Measurements from ENCODE around the gene ALG9.

The ALG9 gene

GRCh38 chr11:111838054-111838453 is 33.3 kb downstream of the ALG9 start:
- H3K4me1 ChIP-seq (ENCODE audit: low read length) = peaks cover 35% of the 10 kb centered on the region
- peaks cover 38% of the 10 kb centered on the region for H3K36me3 ChIP-seq (replicated peaks; ENCODE audit: low read depth, low read length)
- no peak overlapping the region for H3K27ac ChIP-seq (ENCODE audit: low read length)
- no peaks in the 10 kb centered on the region for H4K20me1 ChIP-seq (ENCODE audit: insufficient read depth, low read length)
- no peaks in the 10 kb centered on the region for H3K79me2 ChIP-seq (ENCODE audit: low read length)
- H2AFZ ChIP-seq (ENCODE audit: low read depth, low read length) = no peak overlapping the region
- H3K4me2 ChIP-seq (ENCODE audit: low read length) = no peak overlapping the region
- H3K27me3 ChIP-seq (ENCODE audit: low read depth, low read length) = no peaks in the 10 kb centered on the region
- no peaks in the 10 kb centered on the region for H3K9me3 ChIP-seq (ENCODE audit: insufficient read depth, low read length)
- no peak overlapping the region for H3K9ac ChIP-seq (ENCODE audit: low read length)
- no peak for TF ChIP-seq EZH2phosphoT487 (IDR thresholded peaks at IDR 0.05; ENCODE audit: low read depth)
- TF ChIP-seq, protein P1, sequence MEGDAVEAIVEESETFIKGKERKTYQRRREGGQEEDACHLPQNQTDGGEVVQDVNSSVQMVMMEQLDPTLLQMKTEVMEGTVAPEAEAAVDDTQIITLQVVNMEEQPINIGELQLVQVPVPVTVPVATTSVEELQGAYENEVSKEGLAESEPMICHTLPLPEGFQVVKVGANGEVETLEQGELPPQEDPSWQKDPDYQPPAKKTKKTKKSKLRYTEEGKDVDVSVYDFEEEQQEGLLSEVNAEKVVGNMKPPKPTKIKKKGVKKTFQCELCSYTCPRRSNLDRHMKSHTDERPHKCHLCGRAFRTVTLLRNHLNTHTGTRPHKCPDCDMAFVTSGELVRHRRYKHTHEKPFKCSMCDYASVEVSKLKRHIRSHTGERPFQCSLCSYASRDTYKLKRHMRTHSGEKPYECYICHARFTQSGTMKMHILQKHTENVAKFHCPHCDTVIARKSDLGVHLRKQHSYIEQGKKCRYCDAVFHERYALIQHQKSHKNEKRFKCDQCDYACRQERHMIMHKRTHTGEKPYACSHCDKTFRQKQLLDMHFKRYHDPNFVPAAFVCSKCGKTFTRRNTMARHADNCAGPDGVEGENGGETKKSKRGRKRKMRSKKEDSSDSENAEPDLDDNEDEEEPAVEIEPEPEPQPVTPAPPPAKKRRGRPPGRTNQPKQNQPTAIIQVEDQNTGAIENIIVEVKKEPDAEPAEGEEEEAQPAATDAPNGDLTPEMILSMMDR (IDR thresholded peaks at IDR 0.05; ENCODE audit: low read depth, low read length) = no peak
- H3K4me3 ChIP-seq (ENCODE audit: low read length) = no peak overlapping the region

DNA sequence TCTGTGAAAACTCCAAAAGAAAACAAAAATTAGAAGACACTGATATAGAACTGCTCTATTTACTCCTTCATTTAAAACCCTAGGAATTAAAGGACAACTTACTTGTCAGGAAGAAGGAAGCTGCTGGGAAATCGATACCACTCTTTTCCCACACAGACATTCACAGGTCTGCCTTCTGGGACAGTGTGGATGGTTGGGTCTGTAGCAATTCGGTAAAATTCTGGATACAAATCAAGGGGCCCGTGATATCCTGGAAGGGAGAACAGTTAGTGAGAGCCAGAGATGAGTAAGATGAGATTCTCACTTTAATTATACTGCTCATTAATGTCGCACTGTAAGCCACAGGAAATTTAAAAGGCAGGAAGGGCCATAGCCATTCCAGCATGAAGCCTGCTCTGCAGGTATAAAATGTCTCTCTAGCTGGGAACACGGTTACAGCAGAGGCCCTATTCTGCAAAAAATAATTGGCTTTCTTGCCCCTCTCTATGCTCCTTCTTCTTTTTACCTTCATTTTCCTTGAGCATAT is 34.0 kb downstream of the ALG9 start:
- no peak overlapping the region for H3K9ac ChIP-seq (ENCODE audit: low read length)
- no peaks in the 10 kb centered on the region for H3K79me2 ChIP-seq (ENCODE audit: low read length)
- H3K4me1 ChIP-seq (ENCODE audit: low read length) = peaks cover 34% of the 10 kb centered on the region
- H3K9me3 ChIP-seq (ENCODE audit: insufficient read depth, low read length) = no peaks in the 10 kb centered on the region
- no peaks in the 10 kb centered on the region for H4K20me1 ChIP-seq (ENCODE audit: insufficient read depth, low read length)
- peaks cover 38% of the 10 kb centered on the region for H3K36me3 ChIP-seq (replicated peaks; ENCODE audit: low read depth, low read length)
- TF ChIP-seq, protein P1 (IDR thresholded peaks at IDR 0.05; ENCODE audit: low read depth, low read length) = no peak
- no peak for TF ChIP-seq EZH2phosphoT487 (IDR thresholded peaks at IDR 0.05; ENCODE audit: low read depth)
- H3K4me2 ChIP-seq (ENCODE audit: low read length) = peak overlapping the region; percentile 15; the same call in 1 of the 2 replicates
- no peak overlapping the region for H3K4me3 ChIP-seq (ENCODE audit: low read length)
- H2AFZ ChIP-seq (ENCODE audit: low read depth, low read length) = no peak overlapping the region
- no peak overlapping the region for H3K27ac ChIP-seq (ENCODE audit: low read length)
- H3K27me3 ChIP-seq (ENCODE audit: low read depth, low read length) = no peaks in the 10 kb centered on the region

DNA sequence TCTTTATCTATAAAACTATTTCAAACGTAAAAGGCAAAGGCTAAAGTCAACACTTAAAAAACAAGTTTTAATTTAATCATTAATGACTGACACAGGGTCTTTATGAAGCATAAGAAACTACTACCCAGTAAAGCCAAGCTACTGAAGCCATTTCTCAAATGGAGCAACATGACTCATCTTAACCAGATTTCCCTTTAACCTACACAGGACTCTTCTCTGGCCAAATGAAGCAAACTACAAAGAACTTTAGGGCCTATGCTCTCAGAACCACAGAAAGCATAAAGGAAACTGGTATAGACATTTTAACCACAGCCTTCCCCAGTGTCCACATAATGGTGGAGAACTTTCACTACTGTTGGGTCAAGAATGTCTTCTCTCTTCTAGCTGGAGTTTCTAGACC is 34.7 kb downstream of the ALG9 start:
- H2AFZ ChIP-seq (ENCODE audit: low read depth, low read length) = no peak overlapping the region
- H3K4me2 ChIP-seq (ENCODE audit: low read length) = no peak overlapping the region

GRCh38 chr11:111836162-111836561 is 35.2 kb downstream of the ALG9 start:
- Histone ChIP-seq H3K4me3 (ENCODE audit: low read length) (no peak overlapping the region), H3K4me2 (ENCODE audit: low read length) (no peak overlapping the region), H4K20me1 (ENCODE audit: insufficient read depth, low read length) (no peaks in the 10 kb centered on the region), H3K36me3 (replicated peaks; ENCODE audit: low read depth, low read length) (peaks cover 41% of the 10 kb centered on the region), H3K9me3 (ENCODE audit: insufficient read depth, low read length) (no peaks in the 10 kb centered on the region), H3K4me1 (ENCODE audit: low read length) (peaks cover 34% of the 10 kb centered on the region), H3K27ac (ENCODE audit: low read length) (no peak overlapping the region), H3K9ac (ENCODE audit: low read length) (no peak overlapping the region), H3K79me2 (ENCODE audit: low read length) (no peaks in the 10 kb centered on the region), H2AFZ (ENCODE audit: low read depth, low read length) (no peak overlapping the region), H3K27me3 (ENCODE audit: low read depth, low read length) (no peaks in the 10 kb centered on the region)
- TF ChIP-seq, protein P1 (IDR thresholded peaks at IDR 0.05; ENCODE audit: low read depth, low read length) = no peak
- no peak for TF ChIP-seq EZH2phosphoT487 (IDR thresholded peaks at IDR 0.05; ENCODE audit: low read depth)

More for the DNA sequence above, 34.7 kb downstream of the ALG9 start:
- Histone ChIP-seq H3K36me3 (replicated peaks; ENCODE audit: low read depth, low read length) (peaks cover 38% of the 10 kb centered on the region), H3K79me2 (ENCODE audit: low read length) (no peaks in the 10 kb centered on the region), H3K27ac (ENCODE audit: low read length) (no peak overlapping the region), H3K4me1 (ENCODE audit: low read length) (peaks cover 33% of the 10 kb centered on the region), H4K20me1 (ENCODE audit: insufficient read depth, low read length) (no peaks in the 10 kb centered on the region), H3K9me3 (ENCODE audit: insufficient read depth, low read length) (no peaks in the 10 kb centered on the region), H3K4me3 (ENCODE audit: low read length) (no peak overlapping the region), H3K27me3 (ENCODE audit: low read depth, low read length) (no peaks in the 10 kb centered on the region), H3K9ac (ENCODE audit: low read length) (no peak overlapping the region)
- no peak for TF ChIP-seq EZH2phosphoT487 (IDR thresholded peaks at IDR 0.05; ENCODE audit: low read depth)
- TF ChIP-seq, protein P1 (IDR thresholded peaks at IDR 0.05; ENCODE audit: low read depth, low read length) = no peak
